ENCODE measurements around the gene SYPL1.

SYPL1 gene

DNA sequence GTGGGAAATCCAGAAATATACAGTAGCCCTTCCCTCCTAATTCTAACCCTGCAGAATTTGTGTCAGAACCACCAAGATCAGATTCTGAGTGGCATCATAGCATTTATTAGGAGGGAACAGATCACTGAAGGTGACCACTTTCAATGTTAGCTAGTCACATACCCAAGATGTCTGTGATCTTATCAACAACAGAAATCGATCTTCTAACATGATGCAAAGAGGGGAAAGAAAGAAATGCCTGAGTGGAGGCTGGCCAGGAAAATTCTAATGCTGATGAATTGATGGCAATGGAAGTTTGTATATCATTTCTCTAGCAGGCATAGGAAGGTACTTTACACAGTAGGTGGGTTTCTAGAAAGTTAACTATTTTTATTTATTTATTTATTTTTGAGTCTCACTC, 10.6 kb upstream of the SYPL1 start:
- DNase-seq (ENCODE audit: low read depth in 1 of 2, low spot score in 1 of 2) = no peak

DNA sequence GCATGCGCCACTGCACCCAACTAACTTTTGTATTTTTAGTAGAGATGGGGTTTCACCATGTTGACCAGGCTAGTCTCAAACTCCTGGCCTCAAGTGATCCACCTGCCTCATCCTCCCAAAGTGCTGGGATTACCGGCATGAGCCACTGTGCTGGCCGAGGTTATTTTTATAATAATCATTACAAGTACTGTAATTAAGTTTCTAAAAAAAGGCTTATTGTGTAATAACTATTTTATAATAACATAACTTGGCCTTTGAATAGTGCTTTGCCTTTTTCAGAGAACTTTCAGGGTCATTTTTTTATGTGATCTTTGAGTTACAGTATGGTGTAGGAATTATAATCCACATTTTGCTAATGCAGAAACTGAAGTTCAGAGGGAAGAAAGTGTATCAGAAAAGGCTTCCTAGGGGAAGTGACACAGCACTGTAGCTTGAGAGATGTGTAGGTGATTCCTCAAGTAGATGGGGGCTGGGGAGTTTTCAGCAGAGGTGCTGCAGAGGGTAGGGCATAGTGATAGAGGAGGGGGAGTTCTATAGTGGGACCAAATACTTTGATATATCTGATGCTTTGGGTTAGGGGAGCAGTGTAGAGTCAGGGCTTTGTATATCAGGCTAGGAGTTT, 9.2 kb upstream of the SYPL1 start:
- DNase-seq (ENCODE audit: low read depth in 1 of 2, low spot score in 1 of 2) = no peak

DNA sequence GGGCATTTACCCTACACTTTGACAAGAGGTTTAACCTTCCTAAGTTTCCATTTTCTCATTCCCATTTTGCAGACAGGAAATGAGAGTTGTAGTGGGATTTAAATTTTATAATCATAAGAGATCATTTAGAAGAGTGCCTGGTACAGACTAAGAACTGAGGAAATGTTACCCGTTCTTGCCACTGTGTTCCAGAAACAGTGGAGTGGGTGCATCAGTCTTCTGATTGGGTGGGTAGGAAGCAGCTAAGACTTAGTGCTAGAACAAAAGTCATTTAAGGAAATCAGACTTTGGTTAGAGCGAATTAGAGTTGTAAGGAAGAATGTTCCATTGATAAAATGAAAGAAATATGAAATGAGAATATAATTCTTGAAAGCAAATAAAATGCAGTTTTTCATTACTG, 8.4 kb upstream of the SYPL1 start:
- DNase-seq (ENCODE audit: low read depth in 1 of 2, low spot score in 1 of 2) = no peak

DNA sequence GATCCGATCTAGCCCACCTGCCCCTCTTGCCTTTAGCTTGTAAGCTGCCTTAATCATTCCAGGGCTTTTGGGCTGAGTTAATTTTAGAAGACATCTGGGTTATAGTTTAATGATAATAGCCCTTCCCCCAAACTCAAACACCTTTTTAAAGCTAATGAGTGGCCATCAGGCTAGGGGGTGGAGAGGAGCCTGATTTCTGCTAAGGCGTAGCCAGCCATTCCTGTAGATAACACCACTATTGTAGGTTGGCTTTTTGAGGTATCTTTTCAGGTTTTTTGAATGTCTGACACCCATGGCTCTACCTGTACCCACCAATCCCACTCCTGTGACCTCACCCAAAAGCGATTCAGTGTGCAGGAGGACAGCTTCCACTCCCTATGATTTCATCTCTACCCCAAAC, 7.6 kb upstream of the SYPL1 start:
- no peak for DNase-seq (ENCODE audit: low read depth in 1 of 2, low spot score in 1 of 2)

DNA sequence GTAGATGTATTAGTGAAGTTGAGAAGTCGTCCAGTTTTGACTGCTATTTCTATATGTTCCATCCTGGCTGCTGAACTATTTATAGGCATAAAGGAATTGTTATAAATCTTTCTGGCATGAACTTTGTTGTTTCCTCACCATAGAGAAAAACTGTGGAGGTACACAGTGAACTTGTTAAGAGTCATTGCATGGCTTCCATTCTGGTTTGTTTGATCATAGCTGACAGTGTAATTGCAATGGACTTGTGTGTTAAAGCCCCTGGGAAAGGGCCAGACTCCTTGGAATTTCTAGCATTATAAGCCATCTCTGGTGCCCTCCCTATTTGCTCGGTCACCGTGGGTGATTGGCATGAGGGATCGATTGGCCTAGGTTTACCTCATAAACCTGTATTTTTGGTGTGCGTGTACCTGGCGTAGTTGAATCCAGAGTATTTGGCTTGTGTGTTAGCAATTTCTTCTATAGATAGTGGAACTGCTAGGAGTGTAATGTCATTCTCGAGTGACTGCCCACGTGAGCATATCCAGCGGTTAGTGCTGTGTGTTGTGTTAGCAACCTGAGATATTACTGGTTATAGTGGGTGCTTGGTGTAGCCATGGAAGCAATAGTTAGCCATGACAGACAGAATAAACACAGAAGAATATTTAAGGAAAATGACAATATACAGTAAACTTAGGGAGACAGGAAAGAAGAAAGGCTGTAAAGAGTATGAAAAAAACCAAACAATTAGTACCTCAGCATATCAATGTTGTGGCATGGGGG, 5.9 kb upstream of the SYPL1 start:
- no peak for DNase-seq (ENCODE audit: low read depth in 1 of 2, low spot score in 1 of 2)

DNA sequence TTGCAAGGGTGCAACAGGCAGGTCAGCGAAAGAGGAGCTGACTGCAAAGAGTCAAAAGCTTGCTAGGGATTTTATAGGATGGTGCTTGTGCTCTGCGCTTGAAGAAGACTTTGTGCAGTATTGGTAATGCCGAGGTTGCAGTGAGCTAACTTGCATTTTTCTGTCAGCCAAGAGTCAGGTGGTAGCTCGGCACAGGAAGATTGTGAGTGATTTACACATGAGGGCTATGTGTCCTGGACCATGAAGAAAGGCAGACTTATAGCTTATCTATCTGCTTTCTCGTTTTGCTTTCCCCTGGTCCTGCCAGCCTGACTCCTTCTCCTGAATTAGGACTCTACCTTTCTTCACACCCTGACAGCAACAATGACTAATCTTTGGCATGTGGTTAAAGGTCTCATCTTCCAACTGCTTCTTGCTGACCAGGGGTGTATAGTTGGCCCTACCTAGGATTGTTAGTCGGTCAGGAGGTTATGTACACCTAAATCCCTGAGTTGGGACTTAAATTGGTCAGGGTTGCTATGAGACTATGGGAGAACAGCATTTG, 4.1 kb upstream of the SYPL1 start:
- no peak for DNase-seq (ENCODE audit: low read depth in 1 of 2, low spot score in 1 of 2)

DNA sequence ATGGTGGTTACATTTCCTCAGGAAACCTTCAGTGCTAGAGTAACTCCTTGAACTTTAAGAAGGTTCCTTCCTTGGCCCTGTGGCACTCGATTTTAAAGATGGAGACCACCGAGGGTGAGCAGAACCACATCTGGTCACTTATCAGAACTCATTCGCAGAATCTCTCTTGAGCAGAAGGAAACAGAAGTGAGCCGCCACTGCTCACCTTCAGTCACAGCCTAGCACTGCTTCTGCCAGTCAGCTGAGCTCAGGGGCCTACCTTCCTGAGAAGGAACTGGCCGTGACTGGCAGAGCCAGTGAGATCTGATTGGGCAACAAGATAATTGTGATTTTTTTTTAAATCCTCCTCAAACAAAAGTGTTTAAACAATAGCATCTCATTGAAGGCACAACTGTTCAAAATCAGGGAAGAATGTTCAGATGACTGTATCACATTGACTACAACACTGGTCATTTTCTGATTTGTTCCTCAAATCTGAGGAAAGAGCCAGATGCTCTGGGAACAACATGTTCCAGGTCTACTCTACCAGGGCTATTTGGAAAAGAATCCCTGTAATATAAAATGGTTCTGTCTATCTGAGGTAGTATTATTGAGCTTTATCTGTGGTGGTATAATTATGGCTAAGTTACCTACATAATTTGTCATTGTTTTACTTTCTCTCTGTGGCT, 2.7 kb upstream of the SYPL1 start:
- DNase-seq (ENCODE audit: low read depth in 1 of 2, low spot score in 1 of 2) = no peak

DNA sequence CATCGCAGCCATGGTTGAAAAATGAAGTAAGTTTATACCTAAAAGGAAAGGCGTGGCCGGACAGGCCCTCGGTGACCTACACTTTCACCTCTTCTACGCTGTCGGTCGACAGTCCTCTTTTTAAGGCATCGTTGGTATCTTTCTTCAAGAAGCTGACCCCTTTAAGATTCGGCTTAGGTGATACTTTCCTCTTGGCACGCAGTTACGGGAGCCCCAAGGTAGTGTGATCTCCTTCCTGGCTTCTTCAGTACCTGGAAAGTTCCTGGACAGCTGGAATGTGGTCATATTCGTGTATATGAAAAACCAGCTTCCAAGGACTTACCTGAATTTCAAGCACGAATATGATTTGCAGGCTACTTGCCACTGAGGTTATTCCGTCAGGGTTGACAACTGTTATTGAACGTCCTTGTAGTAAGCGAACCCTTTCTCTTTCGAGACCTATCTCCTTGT, 885 bp upstream of the SYPL1 start:
- DNase-seq (ENCODE audit: low read depth in 1 of 2, low spot score in 1 of 2) = no peak

DNA sequence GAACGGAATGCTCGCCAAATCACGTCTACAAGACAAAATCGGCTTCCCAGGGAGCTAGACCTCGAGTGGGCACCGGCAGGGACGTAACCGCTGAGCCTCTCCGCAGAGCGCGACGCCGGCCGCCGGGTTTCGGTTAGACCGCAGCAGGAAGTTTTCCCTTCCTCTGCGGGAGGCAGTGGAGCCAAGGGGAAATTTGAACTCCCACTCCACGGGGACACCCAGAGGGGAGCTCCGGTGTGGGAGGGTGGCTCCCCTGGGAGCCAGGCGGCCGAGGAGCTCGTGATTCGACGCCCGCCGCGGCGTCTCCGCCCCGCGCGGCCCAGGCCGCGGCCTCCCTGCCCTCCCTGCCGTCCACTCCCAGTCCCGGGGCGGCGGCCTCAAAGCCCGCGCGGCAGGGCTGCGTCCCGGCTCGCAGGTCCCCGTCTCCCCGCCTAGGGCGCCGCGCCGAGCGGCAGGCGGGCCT, 426 bp downstream of the SYPL1 start:
- DNase-seq (ENCODE audit: low read depth in 1 of 2, low spot score in 1 of 2) = peak in 1 of 2 donors; percentile 35

DNA sequence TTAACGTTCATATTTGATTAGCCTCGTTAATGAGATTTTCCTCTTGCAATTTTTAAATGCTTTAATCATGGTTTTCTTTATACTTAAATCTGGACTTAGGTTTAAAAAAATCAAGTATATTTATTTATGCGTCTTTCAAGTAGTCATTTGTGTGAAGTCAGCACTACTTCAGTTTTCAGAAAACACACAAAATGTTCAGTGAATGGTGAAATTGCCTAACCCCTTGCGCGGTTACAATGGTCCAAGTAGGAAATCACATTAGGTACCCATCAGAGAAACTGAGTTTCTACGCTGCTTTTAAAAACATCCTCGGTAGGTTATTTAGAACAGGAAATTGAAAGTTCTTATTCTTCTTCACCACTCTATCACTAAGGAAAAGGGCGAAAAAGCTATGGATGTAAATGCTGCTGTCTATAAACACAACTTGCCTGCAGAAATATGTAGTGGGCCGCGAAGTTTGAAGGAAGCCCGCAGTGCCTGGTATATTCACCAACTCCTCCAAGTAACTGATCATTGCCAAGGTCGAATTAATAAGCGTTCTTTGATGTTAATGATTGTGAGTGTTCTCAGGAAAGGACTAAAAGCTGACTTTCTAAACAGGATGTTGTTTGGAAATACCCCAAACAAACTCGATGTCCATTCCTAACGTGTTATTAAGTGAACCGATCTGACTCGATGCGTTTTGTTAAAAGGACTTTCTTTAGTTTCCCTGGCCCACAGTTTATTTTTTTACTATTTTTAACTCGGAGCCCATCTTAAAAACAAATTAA, 1.0 kb downstream of the SYPL1 start:
- DNase-seq (ENCODE audit: low read depth in 1 of 2, low spot score in 1 of 2) = no peak

DNA sequence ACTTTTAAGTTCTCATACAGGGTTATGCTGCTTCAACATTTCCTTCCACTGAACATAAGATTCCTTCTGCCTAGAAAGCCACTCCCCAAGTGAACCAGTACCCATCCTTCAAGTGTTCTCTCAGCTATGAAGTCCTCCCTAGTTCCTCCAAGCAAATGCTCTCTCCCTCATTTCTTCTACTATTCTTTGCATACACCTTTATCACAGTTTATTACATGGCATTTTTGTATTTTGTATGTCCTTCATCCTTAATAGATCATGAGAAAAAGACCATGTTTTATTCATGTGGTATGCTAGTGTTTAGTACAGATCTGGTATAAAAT, 1.9 kb downstream of the SYPL1 start:
- no peak for DNase-seq (ENCODE audit: low read depth in 1 of 2, low spot score in 1 of 2)

DNA sequence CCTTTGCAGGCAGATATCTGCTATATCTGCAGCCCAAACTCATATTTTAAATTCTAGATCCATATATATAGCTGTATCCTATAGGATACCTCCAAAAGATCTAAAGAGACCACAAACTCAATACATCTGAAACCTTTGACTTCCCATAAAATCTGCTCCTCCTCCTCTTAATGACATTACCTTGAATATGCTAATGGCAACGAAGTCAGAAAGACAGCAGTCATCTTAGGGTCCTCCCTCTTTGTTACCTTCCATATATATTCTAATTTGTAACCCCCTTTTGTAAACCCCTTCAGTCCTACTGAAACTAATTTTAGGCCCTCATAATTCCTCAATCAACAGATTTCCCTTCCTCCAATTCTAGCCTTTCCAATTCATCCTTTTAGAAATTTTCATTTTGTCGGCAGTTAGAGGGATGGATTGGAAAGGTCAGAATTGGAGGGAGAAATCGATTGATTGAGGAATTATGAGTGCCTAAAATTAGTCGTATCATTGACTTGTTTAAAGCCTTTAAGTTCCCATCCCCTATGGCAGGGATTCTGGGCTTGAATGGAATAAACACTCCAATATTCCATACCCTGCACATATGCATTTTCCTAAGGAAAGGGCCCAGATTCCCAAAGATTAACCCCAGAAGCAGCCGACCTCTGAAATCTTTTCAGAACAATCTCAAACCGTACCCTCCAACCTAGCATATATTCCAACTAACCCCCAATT, 2.4 kb downstream of the SYPL1 start:
- DNase-seq (ENCODE audit: low read depth in 1 of 2, low spot score in 1 of 2) = no peak

DNA sequence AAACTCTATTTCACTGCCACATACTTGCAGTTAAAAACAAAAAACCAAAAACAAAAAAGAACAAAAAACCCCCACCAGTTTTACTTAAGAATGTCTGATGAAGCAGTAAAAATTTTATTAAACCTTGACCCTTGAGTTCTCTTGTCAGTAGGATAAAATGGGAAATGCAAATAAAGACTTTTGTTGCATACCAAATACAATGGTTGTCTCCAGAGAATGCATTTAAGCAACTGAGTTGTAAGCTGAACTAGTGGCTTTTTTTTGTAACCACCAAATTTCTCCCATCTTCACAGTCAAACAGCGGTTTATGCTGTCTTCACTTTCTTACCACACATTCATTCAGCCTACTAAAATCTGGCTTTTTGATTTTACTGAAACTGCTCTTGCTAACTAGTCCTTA, 3.1 kb downstream of the SYPL1 start:
- no peak for DNase-seq (ENCODE audit: low read depth in 1 of 2, low spot score in 1 of 2)

DNA sequence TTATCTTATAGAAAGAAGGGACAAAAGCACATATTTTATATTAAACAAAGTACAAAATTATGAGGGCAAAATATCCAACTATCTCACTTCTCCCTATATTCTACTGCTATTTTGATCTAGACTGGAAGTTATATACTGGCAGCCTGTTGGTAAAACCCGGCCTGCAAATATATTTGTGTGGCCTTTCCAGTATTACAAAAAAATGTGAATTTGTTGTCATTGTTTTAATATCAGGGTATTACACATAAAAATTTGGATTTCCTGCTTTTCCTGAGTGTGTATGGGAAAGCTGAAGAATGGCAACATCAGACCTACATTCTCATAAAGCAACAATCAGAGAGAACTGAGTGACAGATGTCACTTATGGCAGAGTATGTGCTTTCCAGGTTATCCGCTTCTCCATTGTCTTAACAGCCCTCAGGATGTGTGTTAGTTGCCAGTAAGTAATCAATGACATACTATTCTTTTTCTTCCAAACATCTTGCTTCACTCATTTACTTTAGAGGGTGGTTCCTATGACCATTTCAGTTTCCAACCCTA, 7.3 kb downstream of the SYPL1 start:
- DNase-seq (ENCODE audit: low read depth in 1 of 2, low spot score in 1 of 2) = no peak

DNA sequence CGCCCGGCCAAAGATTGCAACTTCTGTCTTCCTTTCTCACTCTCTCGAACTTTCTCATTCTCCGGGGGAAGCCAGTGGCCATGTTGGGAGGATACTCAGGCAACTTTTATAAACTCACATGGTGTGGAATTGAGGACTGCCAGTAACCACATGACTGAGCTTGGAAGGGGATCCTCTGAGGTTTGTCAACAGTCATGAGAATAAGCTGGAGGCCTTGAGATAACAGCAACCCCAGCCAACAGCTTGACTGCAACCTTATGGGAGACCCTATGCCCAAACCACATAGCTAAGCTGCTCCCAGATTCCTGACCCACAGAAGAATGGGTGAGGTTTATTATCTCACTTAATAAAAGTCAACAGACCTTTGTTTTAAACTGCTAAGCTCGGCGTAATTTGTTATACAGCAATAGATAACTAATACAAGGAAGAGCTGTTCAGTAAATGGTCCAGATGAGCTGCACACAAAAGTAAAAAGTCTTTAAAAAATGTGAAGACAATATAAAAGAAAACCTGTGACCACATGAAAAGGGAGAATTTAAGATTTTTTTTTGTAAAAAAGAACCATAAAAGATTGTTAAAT, 9.6 kb downstream of the SYPL1 start:
- DNase-seq (ENCODE audit: low read depth in 1 of 2, low spot score in 1 of 2) = no peak

DNA sequence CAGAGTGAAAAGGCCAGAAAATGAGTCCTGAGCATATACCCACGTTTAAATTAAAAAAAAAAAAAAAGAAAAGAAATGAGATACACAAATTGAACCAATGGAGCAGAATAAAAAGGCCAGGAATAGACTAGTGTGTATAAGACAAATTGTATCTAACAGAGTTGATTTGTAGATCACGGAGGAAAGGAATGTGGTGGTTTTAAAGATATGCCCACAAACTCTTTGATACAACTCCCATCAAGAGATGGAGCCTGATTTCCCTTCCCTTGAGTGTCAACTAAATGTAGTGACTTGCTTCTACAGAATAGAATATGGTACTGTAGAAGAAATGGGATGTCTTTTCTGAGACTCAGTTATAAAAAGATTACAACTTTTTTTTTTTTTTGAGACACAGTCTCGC, 10.4 kb downstream of the SYPL1 start:
- DNase-seq (ENCODE audit: low read depth in 1 of 2, low spot score in 1 of 2) = no peak

DNA sequence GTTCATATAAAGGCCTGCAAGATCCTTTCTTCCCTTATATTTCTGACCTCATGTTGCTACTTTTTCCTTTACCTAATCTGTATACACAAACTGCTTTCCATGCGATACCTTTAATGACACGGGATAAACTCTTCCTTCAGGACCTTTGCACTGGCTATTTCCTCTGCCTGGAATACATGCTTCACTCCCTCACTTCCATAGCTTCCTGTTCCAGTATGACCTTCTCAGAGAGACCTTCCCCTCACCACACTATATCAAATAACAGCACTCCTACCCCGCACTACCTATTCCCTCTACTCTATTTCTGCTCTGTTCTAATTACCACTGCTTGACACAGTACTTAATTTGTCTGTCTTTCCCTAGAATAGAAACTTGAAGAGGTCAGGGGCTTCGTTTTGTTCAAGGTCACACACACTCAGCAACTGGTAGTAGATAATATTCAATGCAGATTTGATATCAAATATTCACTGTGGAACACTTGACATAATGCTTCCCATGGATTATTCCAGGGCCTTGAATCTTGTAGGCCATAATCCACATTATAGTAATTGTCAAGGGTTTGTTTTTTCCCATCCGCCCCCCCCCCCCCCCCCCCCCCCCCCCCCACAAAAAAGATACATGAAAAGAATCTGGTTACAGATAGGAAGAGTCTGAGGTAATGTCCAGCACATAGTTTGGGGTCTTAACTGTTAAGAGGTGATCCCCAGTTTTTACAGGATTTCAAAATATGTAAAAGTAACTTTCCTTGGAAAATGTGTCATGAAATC, 11.1 kb downstream of the SYPL1 start:
- no peak for DNase-seq (ENCODE audit: low read depth in 1 of 2, low spot score in 1 of 2)

DNA sequence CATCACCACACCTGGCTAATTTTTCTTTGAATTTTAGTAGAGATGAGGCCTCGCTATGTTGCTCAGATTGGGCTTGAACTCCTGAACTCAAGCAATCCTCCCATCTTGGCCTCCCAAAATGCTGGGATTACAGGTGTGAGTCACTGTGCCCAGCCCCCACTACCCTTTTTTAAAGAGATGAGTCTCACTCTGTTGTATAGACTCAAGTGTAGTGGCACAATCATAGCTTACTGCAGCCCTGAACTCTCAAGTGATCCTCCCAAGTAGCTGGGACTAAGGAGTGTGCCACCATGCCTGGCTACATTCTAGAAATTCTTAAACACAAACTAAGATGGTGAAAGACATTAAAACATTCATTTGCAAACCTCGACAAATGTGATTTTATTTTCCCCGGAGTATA, 12.6 kb downstream of the SYPL1 start:
- no peak for DNase-seq (ENCODE audit: low read depth in 1 of 2, low spot score in 1 of 2)

DNA sequence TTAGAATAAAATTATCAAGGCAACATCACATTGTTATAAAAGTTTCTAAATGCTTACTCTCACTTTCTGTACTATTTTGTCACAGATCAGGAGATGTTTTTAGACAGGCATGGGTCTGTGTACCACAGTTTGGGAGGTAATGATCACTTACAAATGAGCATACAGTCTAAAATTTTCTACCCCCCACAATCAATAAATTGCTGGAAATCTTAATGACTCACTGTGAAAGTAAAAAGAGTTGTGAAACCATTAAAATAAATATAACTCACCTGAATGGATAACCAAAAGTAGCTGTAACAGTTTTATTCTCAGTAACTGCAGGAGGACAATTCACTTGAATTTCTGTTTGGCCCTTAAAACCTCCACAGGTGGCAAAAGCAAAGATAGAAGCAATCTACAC, 13.2 kb downstream of the SYPL1 start:
- DNase-seq (ENCODE audit: low read depth in 1 of 2, low spot score in 1 of 2) = no peak

All from activated T-helper 1 cell treated with anti-CD3 and anti-CD28 coated beads, Interleukin-2, amount 50 U/mL, for 16 hours (primary cell).